Tibial nerve (tissue), 4 donors: ENCODE measurements around the gene RAB11B. TPM values are rescaled to one million over a fixed set of nuclear protein-coding genes. Genes with fewer than 3 reads are reported as not detected.

ENCODE experiments used
- DNase-seq, 2 donors: peaks; one replicate each; pipeline ENCODE4 v3.0.0-alpha.2; 2019; ENCODE audit warnings: low spot score in 2 of 2
- H3K27ac ChIP-seq, 4 donors: fragments of 200-600 bp; sonication (generic) in 3 of 4; one replicate each; pipeline ENCODE4 v1.5.1; 2017 to 2019; ENCODE audit warnings: mild to moderate bottlenecking in 1 of 4
- H3K27me3 ChIP-seq, 2 donors: fragments of 200-600 bp; sonication (generic) in 1 of 2; one replicate each; pipeline versions ENCODE4 v1.5.1 to v1.6.0; 2017 to 2019
- H3K36me3 ChIP-seq, 3 donors: fragments of 200-600 bp; sonication (generic); one replicate each; pipeline ENCODE4 v1.5.1; 2018 to 2019
- H3K4me1 ChIP-seq, 4 donors: fragments of 200-600 bp; sonication (generic) in 3 of 4; one replicate each; pipeline ENCODE4 v1.5.1; 2017 to 2019
- H3K4me3 ChIP-seq, 4 donors: fragments of 200-600 bp; sonication (generic) in 3 of 4; one replicate each; pipeline ENCODE4 v1.5.1; 2017 to 2019; ENCODE audit warnings: mild to moderate bottlenecking in 1 of 4, moderate library complexity in 1 of 4
- H3K9me3 ChIP-seq, 4 donors: fragments of 200-600 bp; sonication (generic) in 3 of 4; one replicate each; pipeline ENCODE4 v1.5.1; 2017 to 2019
- CTCF ChIP-seq, 5 experiments: fragments of 200-600 bp in 3 of 5; fragments of 450-650 bp in 2 of 5; sonication (generic) in 3 of 5; IDR thresholded peaks; one replicate each; pipeline ENCODE4 v1.5.1; 2016 to 2019; ENCODE audit warnings: antibody characterized with exemption in 5 of 5, mild to moderate bottlenecking in 3 of 5, moderate library complexity in 2 of 5
- EP300 ChIP-seq, 2 donors: sonication (generic); formaldehyde crosslinking; IDR thresholded peaks; one replicate each; pipeline ENCODE4 v1.6.1; 2017; ENCODE audit warnings: antibody characterized with exemption in 2 of 2, mild to moderate bottlenecking in 1 of 2
- POLR2A ChIP-seq, 2 donors: fragments of 450-650 bp; IDR thresholded peaks; one replicate each; pipeline ENCODE4 v1.6.1; 2017; ENCODE audit warnings: antibody characterized with exemption in 2 of 2, mild to moderate bottlenecking in 2 of 2, moderate library complexity in 2 of 2
- WGBS, 2 donors: methylation state at CpG; one replicate each; pipeline ENCODE4 v1.1.5; 2018; 5-methylcytosine and 5-hydroxymethylcytosine counted together
- total RNA-seq, 4 donors: library from RNA; depleted of rRNA; stranded (reverse); fragments of >200 nt; gene quantifications; one replicate each; pipeline ENCODE4 v1.1.0, GENCODE V29; 2016

Gene RAB11B
- total RNA-seq, 4 donors from 2014 or later: 35.6 to 147 (median 68.9) TPM

DNA sequence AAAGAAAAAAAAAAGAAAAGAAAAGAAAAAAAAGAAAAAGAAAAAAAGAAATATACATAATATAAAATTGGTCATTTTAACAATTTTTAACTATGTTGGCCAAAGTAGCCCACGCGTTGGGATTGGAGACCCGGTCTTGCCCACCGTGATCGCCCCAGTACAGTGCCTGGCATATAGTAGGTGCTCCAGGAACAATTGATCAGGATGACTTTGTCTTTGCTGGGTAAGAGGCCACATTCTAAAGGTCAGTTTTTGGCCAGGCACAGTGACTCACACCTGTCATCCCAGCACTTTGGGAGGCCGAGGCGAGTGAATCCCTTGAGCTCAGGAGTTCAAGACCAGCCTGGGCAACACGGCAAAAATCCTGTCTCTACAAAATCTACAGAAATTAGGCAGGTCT lies 30.0 kb upstream of the RAB11B start:
- no peak for DNase-seq
- Histone ChIP-seq H3K36me3 (no peaks in the 10 kb centered on the region), H3K4me1 (peaks cover 0 to 43% (median 33%) of the 10 kb centered on the region in 4 donors), H3K4me3 (no peak overlapping the region), H3K27me3 (no peaks in the 10 kb centered on the region), H3K9me3 (no peaks in the 10 kb centered on the region), H3K27ac (no peak overlapping the region)
- WGBS, 2 donors: 83 to 93% methylated on average over 8 of the region's 8 CpGs
- no peak for TF ChIP-seq POLR2A (IDR thresholded peaks at IDR 0.05)
- TF ChIP-seq EP300 (IDR thresholded peaks at IDR 0.05): no peak
- TF ChIP-seq CTCF (IDR thresholded peaks at IDR 0.05): no peak

GRCh38 chr19:8361921-8362793 lies 28.0 kb upstream of the RAB11B start:
- TF ChIP-seq EP300 (IDR thresholded peaks at IDR 0.05) (peak; percentile 81 to 94), CTCF (IDR thresholded peaks at IDR 0.05) (no peak), POLR2A (IDR thresholded peaks at IDR 0.05) (peak in 1 of 2 donors; percentile 24)
- Histone ChIP-seq H3K36me3 (no peaks in the 10 kb centered on the region), H3K27me3 (no peaks in the 10 kb centered on the region), H3K9me3 (no peaks in the 10 kb centered on the region), H3K4me3 (no peak overlapping the region), H3K27ac (peak overlapping the region in 3 of 4 donors; percentile 73 to 93 (median 82)), H3K4me1 (peaks cover 0 to 60% (median 44%) of the 10 kb centered on the region in 4 donors)
- 36% methylated on average over 12 of the region's 12 CpGs for WGBS, 2 donors
- peak; percentile 86 to 92 for DNase-seq

DNA sequence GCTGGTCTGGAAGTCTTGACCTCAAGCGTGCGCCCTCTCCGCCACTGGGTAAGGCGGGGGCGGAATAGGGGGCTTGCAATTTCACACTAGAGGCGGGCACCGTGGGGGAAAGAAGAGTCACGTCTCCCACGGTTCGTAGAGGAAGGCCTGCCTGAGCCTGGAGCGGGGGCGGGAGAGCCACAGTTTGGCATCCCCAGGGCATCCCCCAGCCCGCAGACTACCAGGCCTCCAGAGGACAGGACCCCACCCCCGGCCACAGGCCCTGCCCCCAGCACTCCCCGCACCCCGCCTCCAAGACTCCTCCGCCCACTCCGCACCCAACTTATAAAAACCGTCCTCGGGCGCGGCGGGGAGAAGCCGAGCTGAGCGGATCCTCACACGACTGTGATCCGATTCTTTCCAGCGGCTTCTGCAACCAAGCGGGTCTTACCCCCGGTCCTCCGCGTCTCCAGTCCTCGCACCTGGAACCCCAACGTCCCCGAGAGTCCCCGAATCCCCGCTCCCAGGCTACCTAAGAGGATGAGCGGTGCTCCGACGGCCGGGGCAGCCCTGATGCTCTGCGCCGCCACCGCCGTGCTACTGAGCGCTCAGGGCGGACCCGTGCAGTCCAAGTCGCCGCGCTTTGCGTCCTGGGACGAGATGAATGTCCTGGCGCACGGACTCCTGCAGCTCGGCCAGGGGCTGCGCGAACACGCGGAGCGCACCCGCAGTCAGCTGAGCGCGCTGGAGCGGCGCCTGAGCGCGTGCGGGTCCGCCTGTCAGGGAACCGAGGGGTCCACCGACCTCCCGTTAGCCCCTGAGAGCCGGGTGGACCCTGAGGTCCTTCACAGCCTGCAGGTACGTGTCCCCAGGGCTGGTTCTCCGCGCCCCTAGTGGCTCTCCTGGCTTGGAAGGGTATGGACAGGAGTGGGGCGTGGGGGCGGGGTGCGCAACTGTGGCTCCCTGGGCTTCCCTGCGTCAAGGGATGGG lies 26.1 kb upstream of the RAB11B start, which contains the start of gene ANGPTL4:
Gene ANGPTL4 (plus strand): TSS at position 353 of the 969 bp plus-strand sequence. CDS start 167 bp downstream, at position 520.
- Histone ChIP-seq H3K27ac (peak within 1 kb of the TSS; percentile 41 to 93 (median 78)), H3K27me3 (no peaks in the 10 kb centered on the region), H3K4me3 (peak within 1 kb of the TSS; percentile 47 to 88 (median 62)), H3K36me3 (no peaks in the 10 kb centered on the region), H3K9me3 (no peaks in the 10 kb centered on the region), H3K4me1 (peaks cover 0 to 79% (median 59%) of the 10 kb centered on the region in 4 donors)
- 0 to 1% methylated on average over 38 to 79 of the region's 81 CpGs for WGBS, 2 donors
- TF ChIP-seq EP300 (IDR thresholded peaks at IDR 0.05): peak in 1 of 2 donors; percentile 76
- TF ChIP-seq CTCF (IDR thresholded peaks at IDR 0.05): peak in 1 of 5 experiments; percentile 25
- peak; percentile 64 to 67 for TF ChIP-seq POLR2A (IDR thresholded peaks at IDR 0.05)
- DNase-seq: peak; percentile 71 to 75

- H3K36me3 ChIP-seq: peaks cover 0 to 1% (median 0%) of the 10 kb centered on the region in 3 donors
- 89 to 97% methylated on average over 11 of the region's 11 CpGs for WGBS, 2 donors
- TF ChIP-seq POLR2A (IDR thresholded peaks at IDR 0.05): no peak
- no peak for DNase-seq
- H3K4me3 ChIP-seq: peak overlapping the region in 2 of 4 donors; percentile 65 to 88
- peaks cover 0 to 94% (median 66%) of the 10 kb centered on the region in 4 donors for H3K4me1 ChIP-seq
- peak overlapping the region in 2 of 4 donors; percentile 85 to 93 for H3K27ac ChIP-seq
- no peaks in the 10 kb centered on the region for H3K9me3 ChIP-seq
- H3K27me3 ChIP-seq: no peaks in the 10 kb centered on the region
These were observed 24.0 kb upstream of the RAB11B start for GRCh38 chr19:8366121-8366581.

GRCh38 chr19:8366961-8367326 lies 23.2 kb upstream of the RAB11B start:
- 29 to 37% methylated on average over 13 of the region's 13 CpGs for WGBS, 2 donors
- peaks cover 0 to 94% (median 60%) of the 10 kb centered on the region in 4 donors for H3K4me1 ChIP-seq
- peaks cover 0 to 6% (median 0%) of the 10 kb centered on the region in 3 donors for H3K36me3 ChIP-seq
- H3K27ac ChIP-seq: peak overlapping the region; percentile 6 to 93 (median 71)
- DNase-seq: no peak
- H3K27me3 ChIP-seq: no peaks in the 10 kb centered on the region
- TF ChIP-seq CTCF (IDR thresholded peaks at IDR 0.05) (no peak), POLR2A (IDR thresholded peaks at IDR 0.05) (no peak), EP300 (IDR thresholded peaks at IDR 0.05) (no peak)
- peak overlapping the region in 2 of 4 donors; percentile 65 to 88 for H3K4me3 ChIP-seq
- H3K9me3 ChIP-seq: no peaks in the 10 kb centered on the region
